Ovary (tissue), 3 donors: ENCODE results near the gene VPS8.

Experiments used
- EP300 ChIP-seq: sonication (generic); formaldehyde crosslinking; IDR thresholded peaks from one replicate; pipeline ENCODE4 v1.6.1; 2017; ENCODE audit warnings: antibody characterized with exemption
- POLR2A ChIP-seq: fragments of 450-650 bp; IDR thresholded peaks from one replicate; pipeline ENCODE4 v1.6.1; 2017; ENCODE audit warnings: antibody characterized with exemption, mild to moderate bottlenecking, moderate library complexity
- TF ChIP-seq, protein P1 (sequence below), 3 donors: fragments of 450-650 bp in 2 of 3; fragments of 200-600 bp in 1 of 3; IDR thresholded peaks; one replicate each; pipeline versions ENCODE4 v1.5.1 to v1.8.0; 2016 to 2022; ENCODE audit warnings: antibody characterized with exemption in 3 of 3, mild to moderate bottlenecking in 1 of 3
- donor health status: DM: no; HTN: no; CAD: no.

DNA sequence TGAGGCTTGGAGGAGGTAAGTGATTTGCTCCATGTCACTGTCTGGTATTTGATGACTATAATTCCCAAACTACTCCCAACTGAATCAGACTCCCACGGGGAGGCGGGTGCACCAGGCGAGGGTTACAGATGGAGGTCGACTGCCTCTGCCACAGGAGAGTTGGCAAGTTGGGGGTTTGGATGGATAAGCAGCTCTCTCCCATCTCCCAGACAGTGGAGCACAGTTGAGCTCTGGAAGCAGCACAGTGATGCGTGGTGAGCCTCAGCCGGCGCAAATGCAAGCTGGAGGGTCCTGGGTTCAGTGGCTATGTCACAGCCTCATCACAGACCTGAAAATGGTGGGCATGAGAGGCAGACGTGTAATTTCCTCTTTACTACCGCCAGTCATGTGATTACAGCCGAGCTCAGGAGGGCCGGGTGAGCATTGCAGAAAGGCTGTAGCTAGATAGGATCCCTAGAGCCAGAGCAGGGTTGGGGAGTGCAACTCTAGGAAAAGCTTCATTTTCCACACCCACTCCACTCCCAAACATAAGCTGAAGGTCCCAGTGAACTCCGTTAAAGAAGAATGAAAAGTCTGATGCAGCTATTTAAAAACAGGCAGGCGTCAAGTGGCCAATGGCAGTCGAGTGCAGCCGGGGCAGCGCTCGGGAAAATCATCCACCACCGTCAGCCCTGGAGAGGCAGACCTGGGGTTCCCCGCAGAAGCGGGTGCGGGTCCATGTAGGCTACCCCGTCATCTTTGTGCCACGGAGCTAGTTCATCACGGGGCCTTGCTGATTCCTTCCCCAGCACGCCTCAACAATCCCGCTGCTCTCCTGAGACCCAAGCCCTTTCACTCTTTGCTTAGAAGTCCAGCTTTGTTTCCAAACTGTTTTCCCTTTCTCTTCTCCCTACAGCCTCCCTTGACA, 33.3 kb upstream of the VPS8 start:
- TF ChIP-seq, protein P1, sequence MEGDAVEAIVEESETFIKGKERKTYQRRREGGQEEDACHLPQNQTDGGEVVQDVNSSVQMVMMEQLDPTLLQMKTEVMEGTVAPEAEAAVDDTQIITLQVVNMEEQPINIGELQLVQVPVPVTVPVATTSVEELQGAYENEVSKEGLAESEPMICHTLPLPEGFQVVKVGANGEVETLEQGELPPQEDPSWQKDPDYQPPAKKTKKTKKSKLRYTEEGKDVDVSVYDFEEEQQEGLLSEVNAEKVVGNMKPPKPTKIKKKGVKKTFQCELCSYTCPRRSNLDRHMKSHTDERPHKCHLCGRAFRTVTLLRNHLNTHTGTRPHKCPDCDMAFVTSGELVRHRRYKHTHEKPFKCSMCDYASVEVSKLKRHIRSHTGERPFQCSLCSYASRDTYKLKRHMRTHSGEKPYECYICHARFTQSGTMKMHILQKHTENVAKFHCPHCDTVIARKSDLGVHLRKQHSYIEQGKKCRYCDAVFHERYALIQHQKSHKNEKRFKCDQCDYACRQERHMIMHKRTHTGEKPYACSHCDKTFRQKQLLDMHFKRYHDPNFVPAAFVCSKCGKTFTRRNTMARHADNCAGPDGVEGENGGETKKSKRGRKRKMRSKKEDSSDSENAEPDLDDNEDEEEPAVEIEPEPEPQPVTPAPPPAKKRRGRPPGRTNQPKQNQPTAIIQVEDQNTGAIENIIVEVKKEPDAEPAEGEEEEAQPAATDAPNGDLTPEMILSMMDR (IDR thresholded peaks at IDR 0.05): no peak
- TF ChIP-seq POLR2A (no peak), EP300 (no peak)
